ENCODE results near the gene CHPF2. TPM values are rescaled to one million over a fixed set of nuclear protein-coding genes. Genes with fewer than 3 reads are reported as not detected.

CHPF2 gene
- total and polyA plus RNA-seq, 2 experiments from 2014 or later = 4.8 to 26.1 TPM

DNA sequence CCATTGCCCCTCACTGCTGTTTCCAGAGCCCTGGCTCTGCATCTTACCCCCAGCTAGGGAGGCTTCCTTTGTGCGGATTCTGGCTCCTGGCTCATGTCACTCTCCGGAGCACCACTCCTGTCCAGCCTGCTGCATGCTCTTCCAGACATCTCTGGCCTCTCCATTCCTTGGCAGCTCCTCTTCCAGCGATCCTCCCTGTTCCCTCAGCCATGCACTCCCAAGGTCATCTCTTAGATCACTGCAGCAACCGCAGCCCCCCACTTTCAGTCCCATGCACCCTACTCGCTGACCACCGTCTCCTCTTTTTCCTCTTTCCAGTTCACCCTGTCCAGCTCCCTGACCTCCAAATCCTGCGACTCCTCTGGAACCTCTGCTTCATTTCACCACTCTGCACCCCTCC is 23.1 kb downstream of the CHPF2 start:
- no peaks in the 10 kb centered on the region for H4K20me1 ChIP-seq (replicated peaks; ENCODE audit: insufficient read depth)
- H3K9me2 ChIP-seq (ENCODE audit: insufficient read depth) = no peaks in the 10 kb centered on the region
- Mint-ChIP-seq H3K27me3 (ENCODE audit: insufficient read depth, low read depth, poor library complexity) (peaks cover 52% of the 10 kb centered on the region), H3K4me3 (no peak overlapping the region; the same call in 2 of the 3 replicates), H3K9me3 (no peaks in the 10 kb centered on the region), H3K27ac (no peak overlapping the region), H3K4me1 (peaks cover 41% of the 10 kb centered on the region), H3K36me3 (ENCODE audit: low read depth) (no peaks in the 10 kb centered on the region; the same call in 2 of the 3 replicates)
- no peak overlapping the region for H3K27ac ChIP-seq (ENCODE audit: low read depth)
- no peak overlapping the region for H3K4me2 ChIP-seq
- H3K79me2 ChIP-seq (replicated peaks; ENCODE audit: insufficient read depth) = no peaks in the 10 kb centered on the region
- peaks cover 19% of the 10 kb centered on the region for H3K4me1 ChIP-seq (ENCODE audit: insufficient read depth)
- H3K4me3 ChIP-seq = no peak overlapping the region
- DNase-seq (ENCODE audit: low spot score) = no peak
- H3K36me3 ChIP-seq (ENCODE audit: insufficient read depth) = no peaks in the 10 kb centered on the region
- no peak overlapping the region for H2AFZ ChIP-seq
- ATAC-seq = no peak
- TF ChIP-seq POLR2AphosphoS5 (IDR thresholded peaks at IDR 0.05; ENCODE audit: low read depth) (no peak), JUNB (IDR thresholded peaks at IDR 0.05; ENCODE audit: unreplicated experiment) (no peak), STAT1 (IDR thresholded peaks at IDR 0.05; ENCODE audit: unreplicated experiment) (no peak), CREB1 (CRISPR knock-in tag; IDR thresholded peaks at IDR 0.05; ENCODE audit: low read depth) (no peak), NANOG (IDR thresholded peaks at IDR 0.05; ENCODE audit: borderline replicate concordance) (no peak), EZH2 (IDR thresholded peaks at IDR 0.05; ENCODE audit: low read depth, unreplicated experiment) (no peak), ZNF331 (CRISPR knock-in tag; IDR thresholded peaks at IDR 0.05; ENCODE audit: low read depth) (no peak), EZH2phosphoT487 (IDR thresholded peaks at IDR 0.05; ENCODE audit: unreplicated experiment) (no peak), ZNF114 (CRISPR knock-in tag; IDR thresholded peaks at IDR 0.05) (no peak)
- TF ChIP-seq, protein P1, sequence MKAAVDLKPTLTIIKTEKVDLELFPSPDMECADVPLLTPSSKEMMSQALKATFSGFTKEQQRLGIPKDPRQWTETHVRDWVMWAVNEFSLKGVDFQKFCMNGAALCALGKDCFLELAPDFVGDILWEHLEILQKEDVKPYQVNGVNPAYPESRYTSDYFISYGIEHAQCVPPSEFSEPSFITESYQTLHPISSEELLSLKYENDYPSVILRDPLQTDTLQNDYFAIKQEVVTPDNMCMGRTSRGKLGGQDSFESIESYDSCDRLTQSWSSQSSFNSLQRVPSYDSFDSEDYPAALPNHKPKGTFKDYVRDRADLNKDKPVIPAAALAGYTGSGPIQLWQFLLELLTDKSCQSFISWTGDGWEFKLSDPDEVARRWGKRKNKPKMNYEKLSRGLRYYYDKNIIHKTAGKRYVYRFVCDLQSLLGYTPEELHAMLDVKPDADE (IDR thresholded peaks at IDR 0.05) = no peak
- TF ChIP-seq, protein P2, sequence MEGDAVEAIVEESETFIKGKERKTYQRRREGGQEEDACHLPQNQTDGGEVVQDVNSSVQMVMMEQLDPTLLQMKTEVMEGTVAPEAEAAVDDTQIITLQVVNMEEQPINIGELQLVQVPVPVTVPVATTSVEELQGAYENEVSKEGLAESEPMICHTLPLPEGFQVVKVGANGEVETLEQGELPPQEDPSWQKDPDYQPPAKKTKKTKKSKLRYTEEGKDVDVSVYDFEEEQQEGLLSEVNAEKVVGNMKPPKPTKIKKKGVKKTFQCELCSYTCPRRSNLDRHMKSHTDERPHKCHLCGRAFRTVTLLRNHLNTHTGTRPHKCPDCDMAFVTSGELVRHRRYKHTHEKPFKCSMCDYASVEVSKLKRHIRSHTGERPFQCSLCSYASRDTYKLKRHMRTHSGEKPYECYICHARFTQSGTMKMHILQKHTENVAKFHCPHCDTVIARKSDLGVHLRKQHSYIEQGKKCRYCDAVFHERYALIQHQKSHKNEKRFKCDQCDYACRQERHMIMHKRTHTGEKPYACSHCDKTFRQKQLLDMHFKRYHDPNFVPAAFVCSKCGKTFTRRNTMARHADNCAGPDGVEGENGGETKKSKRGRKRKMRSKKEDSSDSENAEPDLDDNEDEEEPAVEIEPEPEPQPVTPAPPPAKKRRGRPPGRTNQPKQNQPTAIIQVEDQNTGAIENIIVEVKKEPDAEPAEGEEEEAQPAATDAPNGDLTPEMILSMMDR (conservative IDR thresholded peaks at IDR 0.05; ENCODE audit: low read depth in 2 of 2) = no peak
- TF ChIP-seq, protein P3, sequence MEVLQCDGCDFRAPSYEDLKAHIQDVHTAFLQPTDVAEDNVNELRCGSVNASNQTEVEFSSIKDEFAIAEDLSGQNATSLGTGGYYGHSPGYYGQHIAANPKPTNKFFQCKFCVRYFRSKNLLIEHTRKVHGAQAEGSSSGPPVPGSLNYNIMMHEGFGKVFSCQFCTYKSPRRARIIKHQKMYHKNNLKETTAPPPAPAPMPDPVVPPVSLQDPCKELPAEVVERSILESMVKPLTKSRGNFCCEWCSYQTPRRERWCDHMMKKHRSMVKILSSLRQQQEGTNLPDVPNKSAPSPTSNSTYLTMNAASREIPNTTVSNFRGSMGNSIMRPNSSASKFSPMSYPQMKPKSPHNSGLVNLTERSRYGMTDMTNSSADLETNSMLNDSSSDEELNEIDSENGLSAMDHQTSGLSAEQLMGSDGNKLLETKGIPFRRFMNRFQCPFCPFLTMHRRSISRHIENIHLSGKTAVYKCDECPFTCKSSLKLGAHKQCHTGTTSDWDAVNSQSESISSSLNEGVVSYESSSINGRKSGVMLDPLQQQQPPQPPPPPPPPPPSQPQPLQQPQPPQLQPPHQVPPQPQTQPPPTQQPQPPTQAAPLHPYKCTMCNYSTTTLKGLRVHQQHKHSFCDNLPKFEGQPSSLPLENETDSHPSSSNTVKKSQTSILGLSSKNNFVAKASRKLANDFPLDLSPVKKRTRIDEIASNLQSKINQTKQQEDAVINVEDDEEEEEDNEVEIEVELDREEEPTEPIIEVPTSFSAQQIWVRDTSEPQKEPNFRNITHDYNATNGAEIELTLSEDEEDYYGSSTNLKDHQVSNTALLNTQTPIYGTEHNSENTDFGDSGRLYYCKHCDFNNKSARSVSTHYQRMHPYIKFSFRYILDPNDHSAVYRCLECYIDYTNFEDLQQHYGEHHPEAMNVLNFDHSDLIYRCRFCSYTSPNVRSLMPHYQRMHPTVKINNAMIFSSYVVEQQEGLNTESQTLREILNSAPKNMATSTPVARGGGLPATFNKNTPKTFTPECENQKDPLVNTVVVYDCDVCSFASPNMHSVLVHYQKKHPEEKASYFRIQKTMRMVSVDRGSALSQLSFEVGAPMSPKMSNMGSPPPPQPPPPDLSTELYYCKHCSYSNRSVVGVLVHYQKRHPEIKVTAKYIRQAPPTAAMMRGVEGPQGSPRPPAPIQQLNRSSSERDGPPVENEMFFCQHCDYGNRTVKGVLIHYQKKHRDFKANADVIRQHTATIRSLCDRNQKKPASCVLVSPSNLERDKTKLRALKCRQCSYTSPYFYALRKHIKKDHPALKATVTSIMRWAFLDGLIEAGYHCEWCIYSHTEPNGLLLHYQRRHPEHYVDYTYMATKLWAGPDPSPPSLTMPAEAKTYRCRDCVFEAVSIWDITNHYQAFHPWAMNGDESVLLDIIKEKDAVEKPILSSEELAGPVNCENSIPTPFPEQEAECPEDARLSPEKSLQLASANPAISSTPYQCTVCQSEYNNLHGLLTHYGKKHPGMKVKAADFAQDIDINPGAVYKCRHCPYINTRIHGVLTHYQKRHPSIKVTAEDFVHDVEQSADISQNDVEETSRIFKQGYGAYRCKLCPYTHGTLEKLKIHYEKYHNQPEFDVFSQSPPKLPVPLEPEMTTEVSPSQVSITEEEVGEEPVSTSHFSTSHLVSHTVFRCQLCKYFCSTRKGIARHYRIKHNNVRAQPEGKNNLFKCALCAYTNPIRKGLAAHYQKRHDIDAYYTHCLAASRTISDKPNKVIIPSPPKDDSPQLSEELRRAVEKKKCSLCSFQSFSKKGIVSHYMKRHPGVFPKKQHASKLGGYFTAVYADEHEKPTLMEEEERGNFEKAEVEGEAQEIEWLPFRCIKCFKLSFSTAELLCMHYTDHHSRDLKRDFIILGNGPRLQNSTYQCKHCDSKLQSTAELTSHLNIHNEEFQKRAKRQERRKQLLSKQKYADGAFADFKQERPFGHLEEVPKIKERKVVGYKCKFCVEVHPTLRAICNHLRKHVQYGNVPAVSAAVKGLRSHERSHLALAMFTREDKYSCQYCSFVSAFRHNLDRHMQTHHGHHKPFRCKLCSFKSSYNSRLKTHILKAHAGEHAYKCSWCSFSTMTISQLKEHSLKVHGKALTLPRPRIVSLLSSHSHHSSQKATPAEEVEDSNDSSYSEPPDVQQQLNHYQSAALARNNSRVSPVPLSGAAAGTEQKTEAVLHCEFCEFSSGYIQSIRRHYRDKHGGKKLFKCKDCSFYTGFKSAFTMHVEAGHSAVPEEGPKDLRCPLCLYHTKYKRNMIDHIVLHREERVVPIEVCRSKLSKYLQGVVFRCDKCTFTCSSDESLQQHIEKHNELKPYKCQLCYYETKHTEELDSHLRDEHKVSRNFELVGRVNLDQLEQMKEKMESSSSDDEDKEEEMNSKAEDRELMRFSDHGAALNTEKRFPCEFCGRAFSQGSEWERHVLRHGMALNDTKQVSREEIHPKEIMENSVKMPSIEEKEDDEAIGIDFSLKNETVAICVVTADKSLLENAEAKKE (CRISPR knock-in tag; IDR thresholded peaks at IDR 0.05) = no peak
- TF ChIP-seq, protein P4, sequence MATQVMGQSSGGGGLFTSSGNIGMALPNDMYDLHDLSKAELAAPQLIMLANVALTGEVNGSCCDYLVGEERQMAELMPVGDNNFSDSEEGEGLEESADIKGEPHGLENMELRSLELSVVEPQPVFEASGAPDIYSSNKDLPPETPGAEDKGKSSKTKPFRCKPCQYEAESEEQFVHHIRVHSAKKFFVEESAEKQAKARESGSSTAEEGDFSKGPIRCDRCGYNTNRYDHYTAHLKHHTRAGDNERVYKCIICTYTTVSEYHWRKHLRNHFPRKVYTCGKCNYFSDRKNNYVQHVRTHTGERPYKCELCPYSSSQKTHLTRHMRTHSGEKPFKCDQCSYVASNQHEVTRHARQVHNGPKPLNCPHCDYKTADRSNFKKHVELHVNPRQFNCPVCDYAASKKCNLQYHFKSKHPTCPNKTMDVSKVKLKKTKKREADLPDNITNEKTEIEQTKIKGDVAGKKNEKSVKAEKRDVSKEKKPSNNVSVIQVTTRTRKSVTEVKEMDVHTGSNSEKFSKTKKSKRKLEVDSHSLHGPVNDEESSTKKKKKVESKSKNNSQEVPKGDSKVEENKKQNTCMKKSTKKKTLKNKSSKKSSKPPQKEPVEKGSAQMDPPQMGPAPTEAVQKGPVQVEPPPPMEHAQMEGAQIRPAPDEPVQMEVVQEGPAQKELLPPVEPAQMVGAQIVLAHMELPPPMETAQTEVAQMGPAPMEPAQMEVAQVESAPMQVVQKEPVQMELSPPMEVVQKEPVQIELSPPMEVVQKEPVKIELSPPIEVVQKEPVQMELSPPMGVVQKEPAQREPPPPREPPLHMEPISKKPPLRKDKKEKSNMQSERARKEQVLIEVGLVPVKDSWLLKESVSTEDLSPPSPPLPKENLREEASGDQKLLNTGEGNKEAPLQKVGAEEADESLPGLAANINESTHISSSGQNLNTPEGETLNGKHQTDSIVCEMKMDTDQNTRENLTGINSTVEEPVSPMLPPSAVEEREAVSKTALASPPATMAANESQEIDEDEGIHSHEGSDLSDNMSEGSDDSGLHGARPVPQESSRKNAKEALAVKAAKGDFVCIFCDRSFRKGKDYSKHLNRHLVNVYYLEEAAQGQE (IDR thresholded peaks at IDR 0.05; ENCODE audit: unreplicated experiment) = no peak
- peaks cover 5% of the 10 kb centered on the region for H3F3A ChIP-seq (replicated peaks; ENCODE audit: low read depth)
- H3K27me3 ChIP-seq (ENCODE audit: insufficient read depth) = peaks cover 34% of the 10 kb centered on the region

All from GM23338 (cell line).